Common myeloid progenitor, CD34-positive (primary cell): ENCODE data around the gene SIMC1.

Experiments used
- CTCF ChIA-PET: fragments of 350-600 bp; sonication (Branson Sonifier 250); formaldehyde crosslinking; loops from one replicate; lab custom pipeline; 2021; ENCODE audit warnings: antibody characterized with exemption; lab: Charles Lee
- POLR2A ChIA-PET: fragments of 350-600 bp; sonication (Branson Sonifier 250); formaldehyde crosslinking; loops from one replicate; lab custom pipeline; 2021; ENCODE audit warnings: antibody characterized with exemption; lab: Charles Lee
- DNase-seq, 3 donors: peaks; one replicate each; pipeline versions ENCODE4 v3.0.0 to v3.0.0-alpha.2; 2013
- H3K27ac ChIP-seq, 2 experiments: 1 replicate in 1 of 2; 2 replicates in 1 of 2; pipeline ENCODE4 v1.7.0; 2013; ENCODE audit warnings: inconsistent platforms in 2 of 2, low read length in 2 of 2, mild to moderate bottlenecking in 2 of 2, low read depth in 1 of 2, moderate library complexity in 1 of 2; ENCODE audit not compliant: severe bottlenecking in 2 of 2, insufficient read depth in 1 of 2, poor library complexity in 1 of 2
- H3K27me3 ChIP-seq, 5 experiments: replicated peaks in 2 of 5; 1 replicate in 3 of 5; 2 replicates in 2 of 5; pipeline versions ENCODE4 v1.6.1 to v1.7.0; 2013; ENCODE audit warnings: low read length in 4 of 5, mild to moderate bottlenecking in 2 of 5, moderate library complexity in 2 of 5, inconsistent platforms in 1 of 5; ENCODE audit not compliant: insufficient read depth in 5 of 5, control insufficient read depth in 4 of 5
- H3K36me3 ChIP-seq, 4 experiments: 1 replicate in 2 of 4; 2 replicates in 2 of 4; pipeline versions ENCODE4 v1.6.1 to v1.7.0; 2013; ENCODE audit warnings: low read length in 3 of 4, control low read depth in 1 of 4, mild to moderate bottlenecking in 1 of 4; ENCODE audit not compliant: control insufficient read depth in 4 of 4, insufficient read depth in 4 of 4
- H3K4me1 ChIP-seq, 4 experiments: 1 replicate in 3 of 4; 2 replicates in 1 of 4; pipeline versions ENCODE4 v1.6.1 to v1.7.1; 2013; ENCODE audit warnings: low read length in 3 of 4, mild to moderate bottlenecking in 3 of 4, control low read depth in 1 of 4, inconsistent platforms in 1 of 4, moderate library complexity in 1 of 4; ENCODE audit not compliant: control insufficient read depth in 4 of 4, insufficient read depth in 4 of 4; ENCODE audit errors: control extremely low read depth in 1 of 4
- H3K4me3 ChIP-seq, 7 experiments: 1 replicate in 4 of 7; 2 replicates in 3 of 7; pipeline versions ENCODE4 v1.5.1 to v1.7.0; 2013; ENCODE audit warnings: mild to moderate bottlenecking in 7 of 7, low read length in 6 of 7, moderate library complexity in 6 of 7, inconsistent platforms in 2 of 7, low read depth in 2 of 7, control low read depth in 1 of 7; ENCODE audit not compliant: insufficient read depth in 4 of 7, control insufficient read depth in 1 of 7; ENCODE audit errors: extremely low read depth in 1 of 7
- H3K9me3 ChIP-seq, 5 experiments: 1 replicate in 4 of 5; 2 replicates in 1 of 5; pipeline versions ENCODE4 v1.6.1 to v1.7.1; 2013; ENCODE audit warnings: low read length in 4 of 5, mild to moderate bottlenecking in 2 of 5, inconsistent platforms in 1 of 5, low read depth in 1 of 5, moderate library complexity in 1 of 5; ENCODE audit not compliant: control insufficient read depth in 4 of 5, insufficient read depth in 2 of 5; ENCODE audit errors: control extremely low read depth in 1 of 5
- WGBS: methylation state at CpG from one replicate; pipeline ENCODE4 v1.1.5; 2013; ENCODE audit not compliant: insufficient coverage; 5-methylcytosine and 5-hydroxymethylcytosine counted together

SIMC1 gene

GRCh38 chr5:176394096-176394495 is 155.9 kb downstream of the SIMC1 start:
- no peak overlapping the region for H3K27ac ChIP-seq
- WGBS: 98% methylated on average over 9 of the region's 9 CpGs
- peaks cover 0 to 27% (median 6%) of the 10 kb centered on the region in 4 experiments for H3K4me1 ChIP-seq
- CTCF ChIA-PET: interaction anchor here (0.9 kb wide), 1 partner anchor 10 kb away, joined by 3 read pairs; no protein-coding TSS in a partner anchor
- no peaks in the 10 kb centered on the region for H3K27me3 ChIP-seq
- H3K36me3 ChIP-seq: peaks cover 3 to 36% (median 15%) of the 10 kb centered on the region in 4 experiments
- POLR2A ChIA-PET: no interaction called here
- H3K9me3 ChIP-seq: no peaks in the 10 kb centered on the region
- H3K4me3 ChIP-seq: no peak overlapping the region
- DNase-seq: no peak

- Histone ChIP-seq H3K4me1 (peaks cover 0 to 21% (median 0%) of the 10 kb centered on the region in 4 experiments), H3K27ac (no peak overlapping the region), H3K27me3 (no peaks in the 10 kb centered on the region), H3K36me3 (peaks cover 3 to 36% (median 15%) of the 10 kb centered on the region in 4 experiments), H3K4me3 (no peak overlapping the region), H3K9me3 (no peaks in the 10 kb centered on the region)
- POLR2A ChIA-PET: interaction anchor here (0.6 kb wide), 1 partner anchor 577 kb away, joined by 3 read pairs; no protein-coding TSS in a partner anchor
- DNase-seq: no peak
- CTCF ChIA-PET: interaction anchor here (1.3 kb wide), 1 partner anchor 15 kb away, joined by 3 read pairs; no protein-coding TSS in a partner anchor
- 97% methylated on average over 5 of the region's 11 CpGs for WGBS
These were observed 156.9 kb downstream of the SIMC1 start for GRCh38 chr5:176394881-176395675.
